ENCODE results near the gene KSR2. TPM values are rescaled to one million over a fixed set of nuclear protein-coding genes. Genes with fewer than 3 reads are reported as not detected.

Gene KSR2
- total and polyA plus RNA-seq, 2 of the 4 experiments (the other 2 are of a cell fraction): not detected

DNA sequence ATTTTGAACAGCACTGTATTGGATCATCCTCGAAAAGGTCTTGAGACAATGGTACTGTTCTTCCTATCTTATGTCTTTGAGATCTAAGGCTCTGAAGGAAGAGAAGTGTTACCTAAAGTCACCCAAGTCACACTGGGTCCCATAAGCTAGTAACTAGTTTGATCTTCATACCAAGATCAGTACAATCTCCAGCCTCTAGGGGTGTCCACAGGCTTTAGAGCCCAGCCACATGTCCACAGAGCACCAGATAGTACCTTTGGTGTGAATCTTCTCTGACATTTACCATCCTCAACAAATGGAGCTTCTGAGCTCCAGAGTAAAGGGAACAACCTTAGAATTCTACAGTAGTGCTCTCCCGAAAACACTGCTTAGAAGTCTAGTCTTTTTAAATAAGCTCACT, 78.7 kb downstream of the KSR2 start:
- no peak overlapping the region for H3K27ac ChIP-seq (ENCODE audit: insufficient read depth, low read length)
- no peak overlapping the region for H2BK120ac ChIP-seq (ENCODE audit: low read depth, low read length)
- DNase-seq: no peak
- no peak overlapping the region for H3K14ac ChIP-seq (replicated peaks; ENCODE audit: low read depth, low read length)
- H4K8ac ChIP-seq (ENCODE audit: low read depth in 2 of 2, low read length in 2 of 2): no peak overlapping the region
- ChIA-PET CTCF (no interaction called here), POLR2A (ENCODE audit: unreplicated experiment) (no interaction called here)
- ATAC-seq (ENCODE audit: low read depth): no peak
- H3K56ac ChIP-seq (ENCODE audit: extremely low read depth, insufficient read depth, low read length): no peak overlapping the region
- H3K79me1 ChIP-seq (ENCODE audit: low read depth in 1 of 2, low read length in 2 of 2): no peaks in the 10 kb centered on the region
- H3K4me3 ChIP-seq (ENCODE audit: insufficient read depth, low read depth, low read length): no peak overlapping the region
- no peaks in the 10 kb centered on the region for H3K9me1 ChIP-seq (ENCODE audit: insufficient read depth, low read length)
- H2BK5ac ChIP-seq (ENCODE audit: low read depth, low read length, poor library complexity, severe bottlenecking): no peak overlapping the region
- no peak overlapping the region for H3K9ac ChIP-seq (ENCODE audit: low read depth, low read length)
- H3K23ac ChIP-seq (ENCODE audit: low read depth, low read length): no peak overlapping the region
- H3K36me3 ChIP-seq (ENCODE audit: control insufficient read depth, insufficient read depth, low read length): no peaks in the 10 kb centered on the region
- no peak overlapping the region for H3K4ac ChIP-seq (ENCODE audit: low read depth, low read length)
- no peak overlapping the region for H4K5ac ChIP-seq (ENCODE audit: low read depth, low read length)
- no peak overlapping the region for H2AFZ ChIP-seq (replicated peaks; ENCODE audit: low read length, poor library complexity)
- H3K4me1 ChIP-seq (ENCODE audit: control insufficient read depth, insufficient read depth, low read length): no peaks in the 10 kb centered on the region
- no peak overlapping the region for H2AK5ac ChIP-seq (ENCODE audit: low read depth, low read length)
- no peak overlapping the region for H3K18ac ChIP-seq (ENCODE audit: low read depth, low read length)
- no peak overlapping the region for H4K91ac ChIP-seq (ENCODE audit: insufficient read depth, low read depth, low read length)
- no TSS peak for BruUV-seq (replicated peaks)
- H2BK15ac ChIP-seq (ENCODE audit: low read depth, low read length): no peak overlapping the region
- intact Hi-C loops (cut with micrococcal nuclease) (no loop called here), dilution Hi-C loops (cut with HindIII; ENCODE audit: low sequenced_read_pairs, unreplicated experiment) (no loop called here), in situ Hi-C loops (cut with MboI; ENCODE audit: low sequenced_read_pairs) (no loop called here)
- TF ChIP-seq CEBPB (IDR thresholded peaks at IDR 0.05; ENCODE audit: low read depth, low read length) (no peak), RAD21 (IDR thresholded peaks at IDR 0.05; ENCODE audit: low read length) (no peak), FOS (IDR thresholded peaks at IDR 0.05; ENCODE audit: low read depth, low read length) (no peak), POLR2A (IDR thresholded peaks at IDR 0.05; ENCODE audit: low read depth, low read length) (no peak), MAZ (IDR thresholded peaks at IDR 0.05; ENCODE audit: borderline replicate concordance, low read depth, low read length) (no peak), MAFK (IDR thresholded peaks at IDR 0.05; ENCODE audit: low read depth, low read length) (no peak), CHD1 (IDR thresholded peaks at IDR 0.05; ENCODE audit: low read depth, low read length) (no peak), MXI1 (IDR thresholded peaks at IDR 0.05; ENCODE audit: borderline replicate concordance, low read depth, low read length) (no peak), BHLHE40 (IDR thresholded peaks at IDR 0.05; ENCODE audit: low read depth, low read length) (no peak), SMC3 (IDR thresholded peaks at IDR 0.05; ENCODE audit: low read depth, low read length) (no peak), RCOR1 (IDR thresholded peaks at IDR 0.05; ENCODE audit: insufficient replicate concordance, low read length) (no peak), RFX5 (IDR thresholded peaks at IDR 0.05; ENCODE audit: low read depth, low read length) (no peak)
- TF ChIP-seq, protein P1, sequence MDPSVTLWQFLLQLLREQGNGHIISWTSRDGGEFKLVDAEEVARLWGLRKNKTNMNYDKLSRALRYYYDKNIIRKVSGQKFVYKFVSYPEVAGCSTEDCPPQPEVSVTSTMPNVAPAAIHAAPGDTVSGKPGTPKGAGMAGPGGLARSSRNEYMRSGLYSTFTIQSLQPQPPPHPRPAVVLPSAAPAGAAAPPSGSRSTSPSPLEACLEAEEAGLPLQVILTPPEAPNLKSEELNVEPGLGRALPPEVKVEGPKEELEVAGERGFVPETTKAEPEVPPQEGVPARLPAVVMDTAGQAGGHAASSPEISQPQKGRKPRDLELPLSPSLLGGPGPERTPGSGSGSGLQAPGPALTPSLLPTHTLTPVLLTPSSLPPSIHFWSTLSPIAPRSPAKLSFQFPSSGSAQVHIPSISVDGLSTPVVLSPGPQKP (IDR thresholded peaks at IDR 0.05; ENCODE audit: borderline replicate concordance, low read depth, low read length): no peak
- TF ChIP-seq, protein P2, sequence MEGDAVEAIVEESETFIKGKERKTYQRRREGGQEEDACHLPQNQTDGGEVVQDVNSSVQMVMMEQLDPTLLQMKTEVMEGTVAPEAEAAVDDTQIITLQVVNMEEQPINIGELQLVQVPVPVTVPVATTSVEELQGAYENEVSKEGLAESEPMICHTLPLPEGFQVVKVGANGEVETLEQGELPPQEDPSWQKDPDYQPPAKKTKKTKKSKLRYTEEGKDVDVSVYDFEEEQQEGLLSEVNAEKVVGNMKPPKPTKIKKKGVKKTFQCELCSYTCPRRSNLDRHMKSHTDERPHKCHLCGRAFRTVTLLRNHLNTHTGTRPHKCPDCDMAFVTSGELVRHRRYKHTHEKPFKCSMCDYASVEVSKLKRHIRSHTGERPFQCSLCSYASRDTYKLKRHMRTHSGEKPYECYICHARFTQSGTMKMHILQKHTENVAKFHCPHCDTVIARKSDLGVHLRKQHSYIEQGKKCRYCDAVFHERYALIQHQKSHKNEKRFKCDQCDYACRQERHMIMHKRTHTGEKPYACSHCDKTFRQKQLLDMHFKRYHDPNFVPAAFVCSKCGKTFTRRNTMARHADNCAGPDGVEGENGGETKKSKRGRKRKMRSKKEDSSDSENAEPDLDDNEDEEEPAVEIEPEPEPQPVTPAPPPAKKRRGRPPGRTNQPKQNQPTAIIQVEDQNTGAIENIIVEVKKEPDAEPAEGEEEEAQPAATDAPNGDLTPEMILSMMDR (conservative IDR thresholded peaks at IDR 0.05; ENCODE audit: low read depth, low read length): no peak
- TF ChIP-seq, protein P3, sequence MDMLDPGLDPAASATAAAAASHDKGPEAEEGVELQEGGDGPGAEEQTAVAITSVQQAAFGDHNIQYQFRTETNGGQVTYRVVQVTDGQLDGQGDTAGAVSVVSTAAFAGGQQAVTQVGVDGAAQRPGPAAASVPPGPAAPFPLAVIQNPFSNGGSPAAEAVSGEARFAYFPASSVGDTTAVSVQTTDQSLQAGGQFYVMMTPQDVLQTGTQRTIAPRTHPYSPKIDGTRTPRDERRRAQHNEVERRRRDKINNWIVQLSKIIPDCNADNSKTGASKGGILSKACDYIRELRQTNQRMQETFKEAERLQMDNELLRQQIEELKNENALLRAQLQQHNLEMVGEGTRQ (IDR thresholded peaks at IDR 0.05; ENCODE audit: low read depth, low read length): no peak
- H2BK20ac ChIP-seq (ENCODE audit: low read depth, low read length): no peak overlapping the region
- no peaks in the 10 kb centered on the region for H4K20me1 ChIP-seq (ENCODE audit: insufficient read depth, low read length)
- no peak overlapping the region for H3K4me2 ChIP-seq (ENCODE audit: low read depth, low read length)
- H3K9me3 ChIP-seq (ENCODE audit: control insufficient read depth, insufficient read depth, low read length): peaks cover 2% of the 10 kb centered on the region; the same call in 1 of the 2 replicates
- H2AK9ac ChIP-seq (replicated peaks; ENCODE audit: low read depth, low read length, poor library complexity): no peak overlapping the region
- no CpG with 5 or more reads among the region's 2 CpGs for WGBS, 2 experiments (ENCODE audit: extremely low coverage in 2 of 2, insufficient read length in 1 of 2)
- no peaks in the 10 kb centered on the region for H3K27me3 ChIP-seq (ENCODE audit: control insufficient read depth, insufficient read depth, low read length)

Data from IMR-90 (cell line).